Fibroblast of villous mesenchyme (primary cell): ENCODE measurements around the gene DLG1. TPM values are rescaled to one million over a fixed set of nuclear protein-coding genes. Genes with fewer than 3 reads are reported as not detected.

Experiments used
- DNase-seq: peaks from one replicate; pipeline ENCODE4 v3.0.0-alpha.2; 2010; ENCODE audit warnings: low read depth
- H3K4me3 ChIP-seq: 2 replicates; pipeline ENCODE4 v1.5.1; 2011; ENCODE audit warnings: low read depth, mild to moderate bottlenecking, low read length
- total RNA-seq: library from RNA; depleted of rRNA; stranded (reverse); fragments of >200 nt; gene quantifications from 2 replicates; pipeline ENCODE4 v1.2.3, GENCODE V29; 2012
- TF ChIP-seq, protein P1 (sequence below): IDR thresholded peaks from 2 replicates; pipeline ENCODE4 v1.5.1; 2012; ENCODE audit warnings: low read depth, mild to moderate bottlenecking, low read length; ENCODE audit not compliant: insufficient read depth

The DLG1 gene
- total RNA-seq, 1 donor: 87.7 TPM

DNA sequence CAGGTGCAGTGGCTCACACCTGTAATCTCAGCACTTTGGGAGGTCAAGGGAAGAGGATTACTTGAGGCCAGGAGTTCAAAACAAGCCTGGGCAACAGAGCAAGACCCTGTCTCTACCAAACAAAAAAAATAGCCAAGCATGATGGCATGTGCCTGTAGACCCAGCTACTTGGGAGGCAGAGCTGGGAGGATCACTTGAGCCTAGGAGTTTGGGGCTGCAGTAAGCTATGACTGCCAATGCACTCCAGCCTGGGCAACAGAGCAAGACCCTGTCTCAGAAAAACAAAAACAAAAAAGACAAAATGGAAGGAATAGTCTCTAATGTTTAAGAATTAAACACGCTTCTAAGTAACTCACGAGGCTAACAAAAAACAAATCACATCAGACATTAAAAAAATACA is 106.5 kb downstream of the DLG1 start:
- TF ChIP-seq, protein P1, sequence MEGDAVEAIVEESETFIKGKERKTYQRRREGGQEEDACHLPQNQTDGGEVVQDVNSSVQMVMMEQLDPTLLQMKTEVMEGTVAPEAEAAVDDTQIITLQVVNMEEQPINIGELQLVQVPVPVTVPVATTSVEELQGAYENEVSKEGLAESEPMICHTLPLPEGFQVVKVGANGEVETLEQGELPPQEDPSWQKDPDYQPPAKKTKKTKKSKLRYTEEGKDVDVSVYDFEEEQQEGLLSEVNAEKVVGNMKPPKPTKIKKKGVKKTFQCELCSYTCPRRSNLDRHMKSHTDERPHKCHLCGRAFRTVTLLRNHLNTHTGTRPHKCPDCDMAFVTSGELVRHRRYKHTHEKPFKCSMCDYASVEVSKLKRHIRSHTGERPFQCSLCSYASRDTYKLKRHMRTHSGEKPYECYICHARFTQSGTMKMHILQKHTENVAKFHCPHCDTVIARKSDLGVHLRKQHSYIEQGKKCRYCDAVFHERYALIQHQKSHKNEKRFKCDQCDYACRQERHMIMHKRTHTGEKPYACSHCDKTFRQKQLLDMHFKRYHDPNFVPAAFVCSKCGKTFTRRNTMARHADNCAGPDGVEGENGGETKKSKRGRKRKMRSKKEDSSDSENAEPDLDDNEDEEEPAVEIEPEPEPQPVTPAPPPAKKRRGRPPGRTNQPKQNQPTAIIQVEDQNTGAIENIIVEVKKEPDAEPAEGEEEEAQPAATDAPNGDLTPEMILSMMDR: no peak
- no peak overlapping the region for H3K4me3 ChIP-seq
- DNase-seq: no peak

DNA sequence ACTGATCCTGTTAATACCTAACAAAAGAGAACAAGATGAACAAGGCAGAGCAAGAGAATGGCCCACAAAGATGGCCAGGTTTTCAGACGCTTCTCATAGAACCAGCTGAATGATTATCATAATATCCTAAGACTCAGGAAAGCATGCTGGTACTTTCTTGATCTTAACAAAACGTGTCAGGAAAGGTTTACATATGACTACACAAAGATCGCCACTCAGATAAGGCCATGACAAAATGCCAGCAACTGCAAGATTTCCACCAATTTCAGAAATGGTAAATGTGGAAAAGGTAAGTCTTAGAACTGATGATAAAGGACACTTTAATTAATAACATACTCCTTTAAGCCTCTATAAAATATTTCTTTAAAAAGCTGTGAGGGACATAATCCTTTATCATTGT is 108.8 kb downstream of the DLG1 start:
- TF ChIP-seq, protein P1: no peak
- DNase-seq: no peak

DNA sequence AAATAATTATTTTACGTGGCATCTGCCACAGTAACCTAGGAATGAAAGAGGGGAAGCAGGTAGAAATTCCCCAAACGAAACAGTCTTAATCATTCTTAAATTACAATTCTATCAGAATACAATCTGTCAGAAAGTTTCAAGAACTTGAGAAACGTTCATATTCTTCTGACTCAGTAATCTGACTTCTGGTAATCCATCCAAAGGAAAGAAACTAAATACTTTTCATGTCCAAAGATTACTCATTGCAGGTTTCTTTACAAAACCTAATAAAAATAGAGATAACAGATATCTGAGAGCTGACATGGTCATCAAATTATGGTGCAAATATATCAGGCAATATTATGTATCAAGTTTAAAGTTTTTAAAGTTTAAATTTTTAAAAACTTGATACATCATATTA is 109.4 kb downstream of the DLG1 start:
- DNase-seq: no peak
- no peak overlapping the region for H3K4me3 ChIP-seq
- TF ChIP-seq, protein P1: no peak

More for the DNA sequence above, 108.8 kb downstream of the DLG1 start:
- H3K4me3 ChIP-seq: no peak overlapping the region

DNA sequence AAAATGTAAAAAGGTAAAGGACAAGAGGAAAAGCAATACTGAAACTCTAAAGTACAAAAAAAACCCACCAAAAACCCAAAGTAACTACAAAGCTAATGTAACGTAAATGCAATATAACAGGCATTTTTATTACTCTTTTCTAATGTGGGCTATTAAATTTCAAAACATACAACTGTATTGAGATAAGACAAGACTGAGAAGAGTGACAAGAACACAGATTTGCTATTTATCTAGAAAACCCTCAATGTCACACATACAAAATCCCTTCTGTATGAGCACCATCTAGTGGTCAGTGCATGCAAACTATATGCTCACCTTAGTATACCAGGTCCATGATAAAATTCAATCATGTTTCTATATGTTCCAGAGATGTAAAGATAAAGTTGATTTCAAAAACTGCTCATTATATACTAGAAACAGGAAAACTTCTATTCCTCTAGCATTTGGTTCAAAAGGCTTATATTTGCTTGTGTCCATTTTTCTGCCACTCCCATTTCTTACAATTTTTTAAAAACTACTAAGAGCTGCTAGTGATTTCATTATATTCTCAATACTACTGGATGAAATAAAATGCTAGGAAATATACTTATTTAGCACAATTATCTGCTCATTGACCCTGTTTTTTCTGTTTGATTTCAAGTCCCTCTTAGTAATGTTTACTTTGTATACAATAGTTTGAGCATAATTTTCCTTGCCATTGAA is 111.4 kb downstream of the DLG1 start:
- TF ChIP-seq, protein P1: peak; percentile 79
- DNase-seq: peak; percentile 76
- H3K4me3 ChIP-seq: no peak overlapping the region

DNA sequence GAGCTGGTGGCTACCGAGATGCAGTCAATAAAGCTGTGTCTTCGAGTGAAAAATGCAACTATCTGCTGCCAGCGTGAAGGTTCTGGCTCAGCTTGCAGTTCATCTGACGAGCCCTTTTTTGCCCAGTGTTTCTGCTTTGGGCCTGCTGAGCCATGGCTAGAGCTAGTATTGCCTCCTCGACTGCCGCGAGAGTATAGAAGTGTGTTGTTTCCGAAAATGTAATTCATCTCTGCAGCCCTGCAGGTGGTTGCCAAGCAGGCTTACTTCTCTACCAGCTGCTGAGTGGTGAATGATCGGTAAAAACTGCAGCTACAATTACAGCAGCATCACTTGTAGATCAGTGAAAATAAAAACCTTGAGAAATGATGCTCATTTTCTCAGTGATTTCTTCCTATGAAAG is 114.8 kb downstream of the DLG1 start:
- TF ChIP-seq, protein P1: no peak
- H3K4me3 ChIP-seq: no peak overlapping the region
- DNase-seq: no peak

DNA sequence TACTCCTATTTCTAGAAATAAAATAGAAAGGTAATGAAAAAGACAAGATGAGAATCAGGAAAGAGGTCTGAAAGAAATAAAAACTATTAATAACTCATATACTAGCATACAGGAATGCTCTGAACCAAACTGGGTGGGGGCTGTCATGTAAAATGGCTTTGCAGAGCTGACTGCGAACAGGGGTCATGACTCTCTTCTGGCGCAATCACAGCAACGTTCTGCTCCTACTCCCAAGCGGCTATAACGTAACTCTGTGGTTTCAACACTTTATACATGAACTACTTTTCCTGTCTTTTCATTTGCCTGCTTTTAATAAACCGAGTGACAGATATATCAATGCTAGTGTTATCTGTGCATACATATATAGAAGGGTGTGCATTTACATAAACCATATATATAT is 116.7 kb downstream of the DLG1 start:
- TF ChIP-seq, protein P1: no peak
- peak; percentile 96 for DNase-seq
- no peak overlapping the region for H3K4me3 ChIP-seq

DNA sequence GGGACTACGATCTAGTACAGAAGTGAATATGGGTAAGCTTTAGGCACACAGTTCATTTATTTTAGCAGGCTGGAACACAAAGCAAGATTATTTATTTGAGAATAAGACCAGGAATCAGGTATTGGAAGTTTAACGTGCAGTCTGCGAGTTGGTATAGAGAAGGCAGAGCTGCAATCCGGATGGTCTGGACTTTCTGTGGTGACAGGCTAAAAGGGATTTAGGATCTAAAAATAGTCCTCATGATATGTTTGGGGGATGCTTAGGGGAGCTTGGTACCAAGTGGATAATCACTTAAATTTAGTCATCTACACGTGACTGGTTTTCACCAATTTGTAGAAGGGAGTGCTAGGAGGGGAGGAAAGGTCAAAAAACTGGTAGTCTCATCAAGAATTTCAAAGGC is 119.4 kb downstream of the DLG1 start:
- no peak overlapping the region for H3K4me3 ChIP-seq
- DNase-seq: no peak
- TF ChIP-seq, protein P1: no peak
